GM23338 (cell line): ENCODE measurements around the gene PIPOX. TPM values are rescaled to one million over a fixed set of nuclear protein-coding genes. Genes with fewer than 3 reads are reported as not detected.

Experiments
- ATAC-seq: fragments of 200-7000 bp; cut with Tn5 transposase; 3 replicates; pipeline ENCODE4 v1.9.1; 2020
- DNase-seq: peaks from one replicate; pipeline ENCODE4 v3.0.0-alpha.2; 2015; ENCODE audit warnings: low spot score
- H2AFZ ChIP-seq: fragments of 200-600 bp; sonication (generic); 2 replicates; pipeline ENCODE4 v1.8.0; 2016; ENCODE audit warnings: antibody characterized with exemption, mild to moderate bottlenecking, moderate library complexity
- H3F3A ChIP-seq: fragments of 200-600 bp; sonication (generic); replicated peaks from 2 replicates; pipeline ENCODE4 v1.8.0; 2017; ENCODE audit warnings: antibody characterized with exemption, mixed run types, low read depth
- H3K27ac ChIP-seq: fragments of 200-600 bp; sonication (generic); 2 replicates; pipeline ENCODE4 v1.6.1; 2016; ENCODE audit warnings: low read depth
- H3K27me3 ChIP-seq: fragments of 200-600 bp; sonication (generic); 2 replicates; pipeline ENCODE4 v1.8.0; 2016; ENCODE audit warnings: mild to moderate bottlenecking, mixed run types, moderate library complexity; ENCODE audit not compliant: insufficient read depth
- H3K36me3 ChIP-seq: fragments of 200-600 bp; sonication (generic); 2 replicates; pipeline ENCODE4 v1.8.0; 2016; ENCODE audit warnings: mild to moderate bottlenecking; ENCODE audit not compliant: insufficient read depth
- H3K4me1 ChIP-seq: fragments of 200-600 bp; sonication (generic); 2 replicates; pipeline ENCODE4 v1.8.0; 2016; ENCODE audit warnings: mild to moderate bottlenecking, moderate library complexity; ENCODE audit not compliant: insufficient read depth
- H3K4me2 ChIP-seq: fragments of 200-600 bp; sonication (generic); 2 replicates; pipeline ENCODE4 v1.7.1; 2017; ENCODE audit warnings: mixed run types
- H3K4me3 ChIP-seq: fragments of 200-600 bp; sonication (generic); 2 replicates; pipeline ENCODE4 v1.6.1; 2016; ENCODE audit warnings: mixed run types
- H3K79me2 ChIP-seq: fragments of 200-600 bp; sonication (generic); replicated peaks from 2 replicates; pipeline ENCODE4 v1.8.0; 2017; ENCODE audit warnings: mild to moderate bottlenecking; ENCODE audit not compliant: insufficient read depth
- H3K9me2 ChIP-seq: fragments of 200-600 bp; sonication (generic); 2 replicates; pipeline ENCODE4 v1.8.0; 2017; ENCODE audit not compliant: insufficient read depth
- H4K20me1 ChIP-seq: fragments of 200-600 bp; sonication (generic); replicated peaks from 2 replicates; pipeline ENCODE4 v1.8.0; 2017; ENCODE audit warnings: mild to moderate bottlenecking; ENCODE audit not compliant: insufficient read depth
- H3K27ac Mint-ChIP-seq: 2 replicates; pipeline ENCODE4 v1.8.0; 2020; ENCODE audit warnings: inconsistent platforms, mild to moderate bottlenecking, moderate library complexity, mixed read lengths
- H3K27me3 Mint-ChIP-seq: 3 replicates; pipeline ENCODE4 v1.8.0; 2022; ENCODE audit warnings: low read depth, mild to moderate bottlenecking, moderate library complexity, mixed read lengths, inconsistent platforms; ENCODE audit not compliant: insufficient read depth, poor library complexity
- H3K36me3 Mint-ChIP-seq: 3 replicates; pipeline ENCODE4 v1.8.0; 2021; ENCODE audit warnings: low read depth, mild to moderate bottlenecking, inconsistent platforms, moderate library complexity, mixed read lengths
- H3K4me1 Mint-ChIP-seq: 3 replicates; pipeline ENCODE4 v1.8.0; 2020; ENCODE audit warnings: mild to moderate bottlenecking, inconsistent platforms, mixed read lengths
- H3K4me3 Mint-ChIP-seq: 3 replicates; pipeline ENCODE4 v1.8.0; 2021; ENCODE audit warnings: moderate library complexity, mild to moderate bottlenecking, inconsistent platforms, mixed read lengths
- H3K9me3 Mint-ChIP-seq: 3 replicates; pipeline ENCODE4 v1.8.0; 2020; ENCODE audit warnings: moderate library complexity, mild to moderate bottlenecking, inconsistent platforms, mixed read lengths
- CREB1 ChIP-seq: fragments of 250-450 bp; sonication (Bioruptor Pico); IDR thresholded peaks from 2 replicates; pipeline ENCODE4 v1.5.0; 2020; ENCODE audit warnings: low read depth, mild to moderate bottlenecking, moderate library complexity
- EZH2 ChIP-seq: fragments of 200-600 bp; sonication (generic); IDR thresholded peaks from one replicate; pipeline ENCODE4 v1.8.0; 2017; ENCODE audit warnings: antibody characterized with exemption, mild to moderate bottlenecking, low read depth; ENCODE audit not compliant: unreplicated experiment
- EZH2phosphoT487 ChIP-seq: fragments of 200-600 bp; sonication (generic); IDR thresholded peaks from one replicate; pipeline ENCODE4 v1.8.1; 2018; ENCODE audit warnings: antibody characterized with exemption; ENCODE audit not compliant: unreplicated experiment
- JUNB ChIP-seq: IDR thresholded peaks from one replicate; pipeline ENCODE4 v1.6.1; 2016; ENCODE audit warnings: antibody characterized with exemption; ENCODE audit not compliant: unreplicated experiment
- NANOG ChIP-seq: IDR thresholded peaks from 2 replicates; pipeline ENCODE4 v1.6.1; 2016; ENCODE audit warnings: antibody characterized with exemption, borderline replicate concordance
- POLR2AphosphoS5 ChIP-seq: IDR thresholded peaks from 2 replicates; pipeline ENCODE4 v1.6.1; 2016; ENCODE audit warnings: antibody characterized with exemption, low read depth
- STAT1 ChIP-seq: IDR thresholded peaks from one replicate; pipeline ENCODE4 v1.6.1; 2016; ENCODE audit warnings: antibody characterized with exemption; ENCODE audit not compliant: unreplicated experiment
- ZNF114 ChIP-seq: fragments of 250-450 bp; sonication (Bioruptor Pico); IDR thresholded peaks from 2 replicates; pipeline ENCODE4 v1.5.0; 2020; ENCODE audit warnings: mild to moderate bottlenecking, moderate library complexity
- ZNF331 ChIP-seq: fragments of 250-450 bp; sonication (Bioruptor Pico); IDR thresholded peaks from 2 replicates; pipeline ENCODE4 v1.5.0; 2020; ENCODE audit warnings: low read depth, mild to moderate bottlenecking, moderate library complexity
- polyA plus RNA-seq: library from polyadenylated mRNA; unstranded; fragments of >200 nt; fragmentation: Nextera tagmentation; extraction: Ambion mirVana; gene quantifications from 2 replicates; pipeline ENCODE4 v1.2.1, GENCODE V29; 2016
- total RNA-seq: library from RNA; depleted of rRNA; stranded (reverse); fragments of >200 nt; shearing (Covaris generic); gene quantifications from 2 replicates; pipeline ENCODE4 v1.2.3, GENCODE V29; 2014
- TF ChIP-seq, protein P1 (sequence below): IDR thresholded peaks from 2 replicates; pipeline ENCODE4 v1.6.1; 2016; ENCODE audit warnings: antibody characterized with exemption
- TF ChIP-seq, protein P2 (sequence below), 2 experiments: fragments of 200-600 bp in 1 of 2; sonication (generic) in 1 of 2; conservative IDR thresholded peaks; 2 replicates each; pipeline versions ENCODE4 v1.5.1 to v1.6.1; 2016 to 2017; ENCODE audit warnings: antibody characterized with exemption in 2 of 2, low read depth in 2 of 2, mild to moderate bottlenecking in 2 of 2, moderate library complexity in 1 of 2
- TF ChIP-seq, protein P3 (sequence below): IDR thresholded peaks from one replicate; pipeline ENCODE4 v1.6.1; 2018; ENCODE audit warnings: antibody characterized with exemption; ENCODE audit not compliant: unreplicated experiment
- TF ChIP-seq, protein P4 (sequence below): fragments of 250-450 bp; sonication (Bioruptor Pico); IDR thresholded peaks from 2 replicates; pipeline ENCODE4 v1.5.0; 2020; ENCODE audit warnings: mild to moderate bottlenecking, moderate library complexity

PIPOX gene
- total and polyA plus RNA-seq, 2 experiments from 2014 or later, result 22.6 to 34.6 TPM

DNA sequence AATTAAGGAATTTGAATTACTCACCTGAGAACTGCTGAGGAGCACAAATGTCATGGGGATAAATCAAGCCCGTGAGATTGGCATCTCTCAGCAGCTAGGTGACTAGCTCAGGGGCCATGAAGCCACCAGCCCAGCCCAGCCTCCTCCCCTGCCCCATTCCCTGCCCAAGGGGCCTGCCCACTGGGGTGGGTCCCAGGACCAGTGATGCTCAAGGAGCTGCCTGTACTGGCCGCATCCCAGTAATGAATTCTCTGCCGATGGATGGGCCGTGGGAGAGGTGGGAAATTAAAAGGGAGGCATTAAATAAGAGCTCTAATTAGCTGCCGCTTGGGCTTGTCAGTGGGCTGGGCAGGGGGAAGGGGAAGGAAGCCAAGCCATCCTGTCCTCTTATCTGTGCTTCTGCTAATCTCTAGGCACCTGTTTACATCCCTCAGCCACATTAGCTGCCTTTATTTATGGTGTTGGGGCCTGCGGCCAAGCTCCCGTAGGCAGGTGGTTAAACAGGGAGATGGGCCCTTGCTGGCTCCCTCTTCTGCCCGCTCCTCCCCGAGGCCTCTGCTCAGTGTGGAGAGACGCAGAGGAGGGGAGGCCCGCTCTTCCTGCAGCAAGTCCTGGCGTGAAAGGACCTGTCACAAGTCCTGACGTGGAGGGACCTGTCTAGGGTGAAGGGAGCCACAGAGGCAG lies 48.8 kb downstream of the PIPOX start:
- no peak overlapping the region for H3K4me3 Mint-ChIP-seq
- peaks cover 5% of the 10 kb centered on the region; the same call in 1 of the 2 replicates for H3K4me1 ChIP-seq
- TF ChIP-seq STAT1 (no peak), CREB1 (CRISPR knock-in tag) (no peak), NANOG (no peak), ZNF114 (CRISPR knock-in tag) (no peak), EZH2phosphoT487 (no peak), ZNF331 (CRISPR knock-in tag) (no peak), POLR2AphosphoS5 (no peak), EZH2 (no peak), JUNB (no peak)
- TF ChIP-seq, protein P1, sequence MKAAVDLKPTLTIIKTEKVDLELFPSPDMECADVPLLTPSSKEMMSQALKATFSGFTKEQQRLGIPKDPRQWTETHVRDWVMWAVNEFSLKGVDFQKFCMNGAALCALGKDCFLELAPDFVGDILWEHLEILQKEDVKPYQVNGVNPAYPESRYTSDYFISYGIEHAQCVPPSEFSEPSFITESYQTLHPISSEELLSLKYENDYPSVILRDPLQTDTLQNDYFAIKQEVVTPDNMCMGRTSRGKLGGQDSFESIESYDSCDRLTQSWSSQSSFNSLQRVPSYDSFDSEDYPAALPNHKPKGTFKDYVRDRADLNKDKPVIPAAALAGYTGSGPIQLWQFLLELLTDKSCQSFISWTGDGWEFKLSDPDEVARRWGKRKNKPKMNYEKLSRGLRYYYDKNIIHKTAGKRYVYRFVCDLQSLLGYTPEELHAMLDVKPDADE, result no peak
- TF ChIP-seq, protein P2, sequence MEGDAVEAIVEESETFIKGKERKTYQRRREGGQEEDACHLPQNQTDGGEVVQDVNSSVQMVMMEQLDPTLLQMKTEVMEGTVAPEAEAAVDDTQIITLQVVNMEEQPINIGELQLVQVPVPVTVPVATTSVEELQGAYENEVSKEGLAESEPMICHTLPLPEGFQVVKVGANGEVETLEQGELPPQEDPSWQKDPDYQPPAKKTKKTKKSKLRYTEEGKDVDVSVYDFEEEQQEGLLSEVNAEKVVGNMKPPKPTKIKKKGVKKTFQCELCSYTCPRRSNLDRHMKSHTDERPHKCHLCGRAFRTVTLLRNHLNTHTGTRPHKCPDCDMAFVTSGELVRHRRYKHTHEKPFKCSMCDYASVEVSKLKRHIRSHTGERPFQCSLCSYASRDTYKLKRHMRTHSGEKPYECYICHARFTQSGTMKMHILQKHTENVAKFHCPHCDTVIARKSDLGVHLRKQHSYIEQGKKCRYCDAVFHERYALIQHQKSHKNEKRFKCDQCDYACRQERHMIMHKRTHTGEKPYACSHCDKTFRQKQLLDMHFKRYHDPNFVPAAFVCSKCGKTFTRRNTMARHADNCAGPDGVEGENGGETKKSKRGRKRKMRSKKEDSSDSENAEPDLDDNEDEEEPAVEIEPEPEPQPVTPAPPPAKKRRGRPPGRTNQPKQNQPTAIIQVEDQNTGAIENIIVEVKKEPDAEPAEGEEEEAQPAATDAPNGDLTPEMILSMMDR (conservative IDR thresholded peaks at IDR 0.05; ENCODE audit: low read depth in 2 of 2), result no peak
- TF ChIP-seq, protein P3, sequence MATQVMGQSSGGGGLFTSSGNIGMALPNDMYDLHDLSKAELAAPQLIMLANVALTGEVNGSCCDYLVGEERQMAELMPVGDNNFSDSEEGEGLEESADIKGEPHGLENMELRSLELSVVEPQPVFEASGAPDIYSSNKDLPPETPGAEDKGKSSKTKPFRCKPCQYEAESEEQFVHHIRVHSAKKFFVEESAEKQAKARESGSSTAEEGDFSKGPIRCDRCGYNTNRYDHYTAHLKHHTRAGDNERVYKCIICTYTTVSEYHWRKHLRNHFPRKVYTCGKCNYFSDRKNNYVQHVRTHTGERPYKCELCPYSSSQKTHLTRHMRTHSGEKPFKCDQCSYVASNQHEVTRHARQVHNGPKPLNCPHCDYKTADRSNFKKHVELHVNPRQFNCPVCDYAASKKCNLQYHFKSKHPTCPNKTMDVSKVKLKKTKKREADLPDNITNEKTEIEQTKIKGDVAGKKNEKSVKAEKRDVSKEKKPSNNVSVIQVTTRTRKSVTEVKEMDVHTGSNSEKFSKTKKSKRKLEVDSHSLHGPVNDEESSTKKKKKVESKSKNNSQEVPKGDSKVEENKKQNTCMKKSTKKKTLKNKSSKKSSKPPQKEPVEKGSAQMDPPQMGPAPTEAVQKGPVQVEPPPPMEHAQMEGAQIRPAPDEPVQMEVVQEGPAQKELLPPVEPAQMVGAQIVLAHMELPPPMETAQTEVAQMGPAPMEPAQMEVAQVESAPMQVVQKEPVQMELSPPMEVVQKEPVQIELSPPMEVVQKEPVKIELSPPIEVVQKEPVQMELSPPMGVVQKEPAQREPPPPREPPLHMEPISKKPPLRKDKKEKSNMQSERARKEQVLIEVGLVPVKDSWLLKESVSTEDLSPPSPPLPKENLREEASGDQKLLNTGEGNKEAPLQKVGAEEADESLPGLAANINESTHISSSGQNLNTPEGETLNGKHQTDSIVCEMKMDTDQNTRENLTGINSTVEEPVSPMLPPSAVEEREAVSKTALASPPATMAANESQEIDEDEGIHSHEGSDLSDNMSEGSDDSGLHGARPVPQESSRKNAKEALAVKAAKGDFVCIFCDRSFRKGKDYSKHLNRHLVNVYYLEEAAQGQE, result no peak
- TF ChIP-seq, protein P4, sequence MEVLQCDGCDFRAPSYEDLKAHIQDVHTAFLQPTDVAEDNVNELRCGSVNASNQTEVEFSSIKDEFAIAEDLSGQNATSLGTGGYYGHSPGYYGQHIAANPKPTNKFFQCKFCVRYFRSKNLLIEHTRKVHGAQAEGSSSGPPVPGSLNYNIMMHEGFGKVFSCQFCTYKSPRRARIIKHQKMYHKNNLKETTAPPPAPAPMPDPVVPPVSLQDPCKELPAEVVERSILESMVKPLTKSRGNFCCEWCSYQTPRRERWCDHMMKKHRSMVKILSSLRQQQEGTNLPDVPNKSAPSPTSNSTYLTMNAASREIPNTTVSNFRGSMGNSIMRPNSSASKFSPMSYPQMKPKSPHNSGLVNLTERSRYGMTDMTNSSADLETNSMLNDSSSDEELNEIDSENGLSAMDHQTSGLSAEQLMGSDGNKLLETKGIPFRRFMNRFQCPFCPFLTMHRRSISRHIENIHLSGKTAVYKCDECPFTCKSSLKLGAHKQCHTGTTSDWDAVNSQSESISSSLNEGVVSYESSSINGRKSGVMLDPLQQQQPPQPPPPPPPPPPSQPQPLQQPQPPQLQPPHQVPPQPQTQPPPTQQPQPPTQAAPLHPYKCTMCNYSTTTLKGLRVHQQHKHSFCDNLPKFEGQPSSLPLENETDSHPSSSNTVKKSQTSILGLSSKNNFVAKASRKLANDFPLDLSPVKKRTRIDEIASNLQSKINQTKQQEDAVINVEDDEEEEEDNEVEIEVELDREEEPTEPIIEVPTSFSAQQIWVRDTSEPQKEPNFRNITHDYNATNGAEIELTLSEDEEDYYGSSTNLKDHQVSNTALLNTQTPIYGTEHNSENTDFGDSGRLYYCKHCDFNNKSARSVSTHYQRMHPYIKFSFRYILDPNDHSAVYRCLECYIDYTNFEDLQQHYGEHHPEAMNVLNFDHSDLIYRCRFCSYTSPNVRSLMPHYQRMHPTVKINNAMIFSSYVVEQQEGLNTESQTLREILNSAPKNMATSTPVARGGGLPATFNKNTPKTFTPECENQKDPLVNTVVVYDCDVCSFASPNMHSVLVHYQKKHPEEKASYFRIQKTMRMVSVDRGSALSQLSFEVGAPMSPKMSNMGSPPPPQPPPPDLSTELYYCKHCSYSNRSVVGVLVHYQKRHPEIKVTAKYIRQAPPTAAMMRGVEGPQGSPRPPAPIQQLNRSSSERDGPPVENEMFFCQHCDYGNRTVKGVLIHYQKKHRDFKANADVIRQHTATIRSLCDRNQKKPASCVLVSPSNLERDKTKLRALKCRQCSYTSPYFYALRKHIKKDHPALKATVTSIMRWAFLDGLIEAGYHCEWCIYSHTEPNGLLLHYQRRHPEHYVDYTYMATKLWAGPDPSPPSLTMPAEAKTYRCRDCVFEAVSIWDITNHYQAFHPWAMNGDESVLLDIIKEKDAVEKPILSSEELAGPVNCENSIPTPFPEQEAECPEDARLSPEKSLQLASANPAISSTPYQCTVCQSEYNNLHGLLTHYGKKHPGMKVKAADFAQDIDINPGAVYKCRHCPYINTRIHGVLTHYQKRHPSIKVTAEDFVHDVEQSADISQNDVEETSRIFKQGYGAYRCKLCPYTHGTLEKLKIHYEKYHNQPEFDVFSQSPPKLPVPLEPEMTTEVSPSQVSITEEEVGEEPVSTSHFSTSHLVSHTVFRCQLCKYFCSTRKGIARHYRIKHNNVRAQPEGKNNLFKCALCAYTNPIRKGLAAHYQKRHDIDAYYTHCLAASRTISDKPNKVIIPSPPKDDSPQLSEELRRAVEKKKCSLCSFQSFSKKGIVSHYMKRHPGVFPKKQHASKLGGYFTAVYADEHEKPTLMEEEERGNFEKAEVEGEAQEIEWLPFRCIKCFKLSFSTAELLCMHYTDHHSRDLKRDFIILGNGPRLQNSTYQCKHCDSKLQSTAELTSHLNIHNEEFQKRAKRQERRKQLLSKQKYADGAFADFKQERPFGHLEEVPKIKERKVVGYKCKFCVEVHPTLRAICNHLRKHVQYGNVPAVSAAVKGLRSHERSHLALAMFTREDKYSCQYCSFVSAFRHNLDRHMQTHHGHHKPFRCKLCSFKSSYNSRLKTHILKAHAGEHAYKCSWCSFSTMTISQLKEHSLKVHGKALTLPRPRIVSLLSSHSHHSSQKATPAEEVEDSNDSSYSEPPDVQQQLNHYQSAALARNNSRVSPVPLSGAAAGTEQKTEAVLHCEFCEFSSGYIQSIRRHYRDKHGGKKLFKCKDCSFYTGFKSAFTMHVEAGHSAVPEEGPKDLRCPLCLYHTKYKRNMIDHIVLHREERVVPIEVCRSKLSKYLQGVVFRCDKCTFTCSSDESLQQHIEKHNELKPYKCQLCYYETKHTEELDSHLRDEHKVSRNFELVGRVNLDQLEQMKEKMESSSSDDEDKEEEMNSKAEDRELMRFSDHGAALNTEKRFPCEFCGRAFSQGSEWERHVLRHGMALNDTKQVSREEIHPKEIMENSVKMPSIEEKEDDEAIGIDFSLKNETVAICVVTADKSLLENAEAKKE, result no peak

More for the DNA sequence above, 48.8 kb downstream of the PIPOX start:
- H3K4me1 Mint-ChIP-seq, result peaks cover 44% of the 10 kb centered on the region
- no peak for DNase-seq
- Histone ChIP-seq H3K27ac (no peak overlapping the region), H3F3A (peaks cover 10% of the 10 kb centered on the region; the same call in 1 of the 2 replicates), H3K36me3 (no peaks in the 10 kb centered on the region; the same call in 1 of the 2 replicates), H2AFZ (no peak overlapping the region), H4K20me1 (no peaks in the 10 kb centered on the region), H3K27me3 (no peaks in the 10 kb centered on the region), H3K79me2 (no peaks in the 10 kb centered on the region), H3K9me2 (no peaks in the 10 kb centered on the region), H3K4me3 (no peak overlapping the region), H3K4me2 (no peak overlapping the region)
- ATAC-seq, result no peak
- no peak overlapping the region for H3K27ac Mint-ChIP-seq
- peaks cover 52% of the 10 kb centered on the region for H3K36me3 Mint-ChIP-seq
- H3K27me3 Mint-ChIP-seq, result peaks cover 19% of the 10 kb centered on the region
- peaks cover 3% of the 10 kb centered on the region; the same call in 1 of the 3 replicates for H3K9me3 Mint-ChIP-seq
